Astrocyte (in vitro differentiated cells and primary cell): ENCODE results near the gene DAB2.

Experiments used
- CTCF ChIP-seq: IDR thresholded peaks from 2 replicates; pipeline ENCODE4 v1.5.1; 2011; ENCODE audit warnings: low read depth, mild to moderate bottlenecking, inconsistent platforms, low read length, moderate library complexity; ENCODE audit not compliant: insufficient read depth
- EZH2 ChIP-seq: IDR thresholded peaks from 2 replicates; pipeline ENCODE4 v1.6.1; 2012; ENCODE audit warnings: mild to moderate bottlenecking, low read length, inconsistent platforms; ENCODE audit not compliant: insufficient read depth

GRCh38 chr5:39396843-39397242 lies 27.9 kb downstream of the DAB2 start:
- TF ChIP-seq CTCF, result no peak
- TF ChIP-seq EZH2, result no peak
